Fibroblast of lung (primary cell): ENCODE results near the gene NCAM2. TPM values are rescaled to one million over a fixed set of nuclear protein-coding genes. Genes with fewer than 3 reads are reported as not detected.

Source experiments
- DNase-seq, 2 donors: peaks; one replicate each; pipeline versions ENCODE4 v3.0.0 to v3.0.0-alpha.2; 2010; ENCODE audit warnings: low read depth in 2 of 2
- H2AFZ ChIP-seq: 2 replicates; pipeline ENCODE4 v1.5.1; 2012; ENCODE audit warnings: low read length, control low read depth, inconsistent platforms
- H3K27ac ChIP-seq: 2 replicates; pipeline ENCODE4 v1.5.1; 2011; ENCODE audit warnings: low read length, control low read depth; ENCODE audit not compliant: insufficient read depth
- H3K27me3 ChIP-seq: 2 replicates; pipeline ENCODE4 v1.5.1; 2011; ENCODE audit warnings: mild to moderate bottlenecking, low read length; ENCODE audit not compliant: control insufficient read depth, insufficient read depth
- H3K36me3 ChIP-seq: 2 replicates; pipeline ENCODE4 v1.5.1; 2011; ENCODE audit warnings: low read length; ENCODE audit not compliant: control insufficient read depth, insufficient read depth
- H3K4me1 ChIP-seq: 2 replicates; pipeline ENCODE4 v1.5.1; 2011; ENCODE audit warnings: low read length; ENCODE audit not compliant: control insufficient read depth, insufficient read depth; ENCODE audit errors: extremely low read depth
- H3K4me2 ChIP-seq: 2 replicates; pipeline ENCODE4 v1.5.1; 2011; ENCODE audit warnings: low read length, control low read depth; ENCODE audit not compliant: insufficient read depth; ENCODE audit errors: extremely low read depth
- H3K4me3 ChIP-seq, 4 experiments: fragments of 200-600 bp in 1 of 4; sonication (generic) in 1 of 4; replicated peaks in 1 of 4; 2 replicates each; pipeline ENCODE4 v1.5.1; 2011 to 2016; ENCODE audit warnings: low read length in 4 of 4, low read depth in 3 of 4, mild to moderate bottlenecking in 3 of 4, control low read depth in 2 of 4, inconsistent platforms in 1 of 4, mixed read lengths in 1 of 4; ENCODE audit not compliant: insufficient read depth in 1 of 4; ENCODE audit errors: control extremely low read depth in 1 of 4
- H3K79me2 ChIP-seq: 2 replicates; pipeline ENCODE4 v1.5.1; 2012; ENCODE audit warnings: mild to moderate bottlenecking, low read length, inconsistent platforms; ENCODE audit not compliant: control insufficient read depth, insufficient read depth
- H3K9ac ChIP-seq: 2 replicates; pipeline ENCODE4 v1.5.1; 2011; ENCODE audit warnings: mild to moderate bottlenecking, low read length, control low read depth; ENCODE audit not compliant: insufficient read depth
- H3K9me3 ChIP-seq: 2 replicates; pipeline ENCODE4 v1.5.1; 2012; ENCODE audit warnings: low read depth, low read length; ENCODE audit not compliant: control insufficient read depth, insufficient read depth
- H4K20me1 ChIP-seq: 2 replicates; pipeline ENCODE4 v1.5.1; 2011; ENCODE audit warnings: low read length; ENCODE audit not compliant: control insufficient read depth, insufficient read depth; ENCODE audit errors: extremely low read depth
- EZH2 ChIP-seq: IDR thresholded peaks from 2 replicates; pipeline ENCODE4 v1.5.1; 2012; ENCODE audit warnings: low read length, control low read depth, mild to moderate bottlenecking; ENCODE audit errors: missing control alignments
- polyA plus RNA-seq, 2 donors: library from polyadenylated mRNA; depleted of rRNA in 1 of 2; stranded (reverse) in 1 of 2; unstranded in 1 of 2; fragments of >200 nt; gene quantifications; 2 replicates each; pipeline ENCODE4 v1.2.1, GENCODE V29; 2011 to 2012; ENCODE audit warnings: missing spikeins in 1 of 2
- total RNA-seq: library from RNA; depleted of rRNA; stranded (reverse); fragments of >200 nt; gene quantifications from 2 replicates; pipeline ENCODE4 v1.2.1, GENCODE V29; 2014
- TF ChIP-seq, protein P1 (sequence below), 2 donors: IDR thresholded peaks in 1 of 2; conservative IDR thresholded peaks in 1 of 2; 1 replicate in 1 of 2; 2 replicates in 1 of 2; pipeline ENCODE4 v1.5.1; 2011 to 2012; ENCODE audit warnings: low read length in 2 of 2, control low read depth in 1 of 2, inconsistent platforms in 1 of 2, low read depth in 1 of 2, mild to moderate bottlenecking in 1 of 2

Gene NCAM2
- total and polyA plus RNA-seq, 2 donors (not counting 1 experiment from before 2014, with no cell fraction given), result 5.6 to 11.1 TPM

DNA sequence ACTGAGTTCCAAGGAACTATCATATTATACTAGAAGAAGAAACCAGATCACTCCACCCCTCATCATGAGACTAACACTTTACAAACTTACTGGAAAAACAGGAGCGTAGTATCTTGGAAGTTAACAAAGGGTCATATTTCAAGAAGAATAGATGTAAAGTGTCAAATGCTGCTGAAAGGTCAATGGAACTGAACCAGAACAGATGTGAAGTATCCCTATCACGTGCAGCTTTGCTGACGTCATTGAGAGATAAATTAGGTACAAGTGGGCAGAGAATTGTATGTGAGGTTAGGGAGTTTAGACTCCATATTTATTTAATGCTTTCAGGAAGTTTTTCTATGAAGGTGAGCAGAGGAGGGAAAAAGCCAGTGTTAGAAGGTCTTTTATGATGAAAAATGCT is 483.0 kb downstream of the NCAM2 start:
- Histone ChIP-seq H3K27me3 (no peaks in the 10 kb centered on the region), H3K27ac (no peak overlapping the region), H3K79me2 (no peaks in the 10 kb centered on the region), H3K9me3 (no peaks in the 10 kb centered on the region), H3K9ac (no peak overlapping the region), H3K4me1 (no peaks in the 10 kb centered on the region), H3K36me3 (no peaks in the 10 kb centered on the region), H3K4me2 (no peak overlapping the region), H4K20me1 (no peaks in the 10 kb centered on the region), H3K4me3 (no peak overlapping the region), H2AFZ (no peak overlapping the region)
- DNase-seq, result peak in 1 of 2 donors; percentile 71
- no peak for TF ChIP-seq EZH2
- TF ChIP-seq, protein P1, sequence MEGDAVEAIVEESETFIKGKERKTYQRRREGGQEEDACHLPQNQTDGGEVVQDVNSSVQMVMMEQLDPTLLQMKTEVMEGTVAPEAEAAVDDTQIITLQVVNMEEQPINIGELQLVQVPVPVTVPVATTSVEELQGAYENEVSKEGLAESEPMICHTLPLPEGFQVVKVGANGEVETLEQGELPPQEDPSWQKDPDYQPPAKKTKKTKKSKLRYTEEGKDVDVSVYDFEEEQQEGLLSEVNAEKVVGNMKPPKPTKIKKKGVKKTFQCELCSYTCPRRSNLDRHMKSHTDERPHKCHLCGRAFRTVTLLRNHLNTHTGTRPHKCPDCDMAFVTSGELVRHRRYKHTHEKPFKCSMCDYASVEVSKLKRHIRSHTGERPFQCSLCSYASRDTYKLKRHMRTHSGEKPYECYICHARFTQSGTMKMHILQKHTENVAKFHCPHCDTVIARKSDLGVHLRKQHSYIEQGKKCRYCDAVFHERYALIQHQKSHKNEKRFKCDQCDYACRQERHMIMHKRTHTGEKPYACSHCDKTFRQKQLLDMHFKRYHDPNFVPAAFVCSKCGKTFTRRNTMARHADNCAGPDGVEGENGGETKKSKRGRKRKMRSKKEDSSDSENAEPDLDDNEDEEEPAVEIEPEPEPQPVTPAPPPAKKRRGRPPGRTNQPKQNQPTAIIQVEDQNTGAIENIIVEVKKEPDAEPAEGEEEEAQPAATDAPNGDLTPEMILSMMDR (conservative IDR thresholded peaks at IDR 0.05 in 1 of 2, IDR thresholded peaks at IDR 0.05 in 1 of 2; ENCODE audit: low read depth in 1 of 2, low read length in 2 of 2), result no peak

DNA sequence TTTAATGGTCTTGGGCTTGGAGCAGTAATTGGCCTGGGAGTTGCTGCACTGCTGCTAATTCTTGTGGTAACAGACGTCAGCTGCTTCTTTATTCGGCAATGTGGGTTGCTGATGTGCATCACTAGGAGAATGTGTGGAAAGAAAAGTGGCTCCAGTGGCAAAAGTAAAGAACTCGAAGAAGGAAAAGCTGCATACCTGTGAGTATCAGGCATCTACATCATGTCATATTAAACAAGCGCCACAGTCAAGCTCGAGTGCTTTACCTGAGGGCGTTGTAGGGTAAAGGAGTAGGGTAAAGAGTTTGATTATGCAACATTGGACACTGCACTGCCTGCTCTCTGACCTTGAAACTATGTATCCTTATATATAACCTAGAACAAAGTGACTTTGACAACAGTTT is 510.6 kb downstream of the NCAM2 start:
- H3K4me2 ChIP-seq, result no peak overlapping the region
- no peak overlapping the region for H3K4me3 ChIP-seq
- no peak overlapping the region for H3K9ac ChIP-seq
- H3K27me3 ChIP-seq, result no peaks in the 10 kb centered on the region
- no peak overlapping the region for H3K27ac ChIP-seq
- H3K36me3 ChIP-seq, result no peaks in the 10 kb centered on the region
- no peaks in the 10 kb centered on the region for H3K9me3 ChIP-seq
- no peak for TF ChIP-seq EZH2
- TF ChIP-seq, protein P1 (conservative IDR thresholded peaks at IDR 0.05 in 1 of 2, IDR thresholded peaks at IDR 0.05 in 1 of 2; ENCODE audit: low read depth in 1 of 2, low read length in 2 of 2), result no peak
- no peak for DNase-seq
- no peaks in the 10 kb centered on the region for H4K20me1 ChIP-seq
- no peaks in the 10 kb centered on the region for H3K4me1 ChIP-seq
- H2AFZ ChIP-seq, result no peak overlapping the region
- H3K79me2 ChIP-seq, result no peaks in the 10 kb centered on the region

DNA sequence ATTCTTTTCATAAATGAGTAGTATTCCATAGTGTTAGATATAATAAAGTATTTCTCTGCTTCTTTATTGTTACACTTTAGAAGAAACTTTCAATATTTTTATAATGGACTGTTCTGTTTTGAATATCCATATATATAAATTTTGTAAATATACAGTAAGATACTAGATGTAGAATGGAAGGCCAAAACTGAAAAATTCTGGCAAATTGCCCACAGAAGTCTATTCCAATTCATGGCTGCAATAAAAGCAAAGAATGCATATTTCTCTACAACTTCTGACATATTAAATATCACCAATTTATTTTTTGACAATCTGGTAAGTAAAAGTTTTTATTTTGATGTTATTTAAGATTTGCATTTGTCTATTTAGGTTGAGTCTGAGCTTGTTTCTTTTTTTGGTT is 532.5 kb downstream of the NCAM2 start:
- H3K4me1 ChIP-seq, result no peaks in the 10 kb centered on the region
- H2AFZ ChIP-seq, result no peak overlapping the region
- TF ChIP-seq EZH2, result no peak
- TF ChIP-seq, protein P1 (conservative IDR thresholded peaks at IDR 0.05 in 1 of 2, IDR thresholded peaks at IDR 0.05 in 1 of 2; ENCODE audit: low read depth in 1 of 2, low read length in 2 of 2), result no peak
- no peaks in the 10 kb centered on the region for H3K36me3 ChIP-seq
- no peaks in the 10 kb centered on the region for H4K20me1 ChIP-seq
- DNase-seq, result no peak
- no peaks in the 10 kb centered on the region for H3K27me3 ChIP-seq
- no peak overlapping the region for H3K4me3 ChIP-seq
- no peaks in the 10 kb centered on the region for H3K9me3 ChIP-seq
- H3K79me2 ChIP-seq, result no peaks in the 10 kb centered on the region
- no peak overlapping the region for H3K9ac ChIP-seq
- H3K4me2 ChIP-seq, result no peak overlapping the region
- no peak overlapping the region for H3K27ac ChIP-seq
